Measurements from ENCODE around the gene THUMPD3. TPM values are rescaled to one million over a fixed set of nuclear protein-coding genes. Genes with fewer than 3 reads are reported as not detected.

Gene THUMPD3
- total and polyA plus RNA-seq, 2 of the 13 experiments (the other 11 are each of a cell fraction or from before 2014, with no cell fraction given), result 31.2 to 44.1 TPM

- no peak for TF ChIP-seq ZNF646 (CRISPR knock-in tag; IDR thresholded peaks at IDR 0.05)
- peak; percentile 30; the same call in 1 of the 2 replicates for TF ChIP-seq ZNF710 (CRISPR knock-in tag; IDR thresholded peaks at IDR 0.05; ENCODE audit: borderline replicate concordance)
- TF ChIP-seq DMAP1 (CRISPR knock-in tag; IDR thresholded peaks at IDR 0.05), result peak; percentile 98
- no peak for TF ChIP-seq ZNF570 (CRISPR knock-in tag; IDR thresholded peaks at IDR 0.05; ENCODE audit: borderline replicate concordance)
- TF ChIP-seq ZSCAN31 (CRISPR knock-in tag; IDR thresholded peaks at IDR 0.05; ENCODE audit: low read depth), result peak; percentile 40; the same call in 1 of the 2 replicates
- TF ChIP-seq ZNF749 (CRISPR knock-in tag; IDR thresholded peaks at IDR 0.05; ENCODE audit: borderline replicate concordance), result no peak
- TF ChIP-seq ZFP62 (CRISPR knock-in tag; IDR thresholded peaks at IDR 0.05), result no peak
- peak; percentile 74 for TF ChIP-seq ZNF614 (CRISPR knock-in tag; IDR thresholded peaks at IDR 0.05; ENCODE audit: borderline replicate concordance)
- TF ChIP-seq ZNF496 (CRISPR knock-in tag; IDR thresholded peaks at IDR 0.05; ENCODE audit: insufficient replicate concordance), result no peak
- TF ChIP-seq NCOA5 (CRISPR knock-in tag; IDR thresholded peaks at IDR 0.05), result no peak
- TF ChIP-seq NFYC (CRISPR knock-in tag; IDR thresholded peaks at IDR 0.05), result peak; percentile 72
- TF ChIP-seq PAF1 (CRISPR knock-in tag; IDR thresholded peaks at IDR 0.05), result no peak
- peak; percentile 96 for TF ChIP-seq KAT8 (CRISPR knock-in tag; IDR thresholded peaks at IDR 0.05)
- peak; percentile 80; the same call in 1 of the 2 replicates for TF ChIP-seq FIP1L1 (IDR thresholded peaks at IDR 0.05; ENCODE audit: borderline replicate concordance, insufficient read depth, low read depth, low read length)
- TF ChIP-seq TP53 (CRISPR knock-in tag; conservative IDR thresholded peaks at IDR 0.05), result peak; percentile 54; the same call in 1 of the 2 replicates
Observed at GRCh38 chr3:9362731-9363530, at the start of gene THUMPD3 (continued).

Data from HepG2 (cell line).